Endothelial cell (in vitro differentiated cells): ENCODE data around the gene IL9R. TPM values are rescaled to one million over a fixed set of nuclear protein-coding genes. Genes with fewer than 3 reads are reported as not detected.
A peak's percentile ranks its signal among the peaks of the same experiment; 100 is the strongest.
"Not testable (repeated sequence)": the region's sequence is repeated elsewhere in the genome, so short reads cannot be mapped to it uniquely, and the experiment has no call there.

Experiments
- DNase-seq: peaks from one replicate; pipeline ENCODE4 v3.0.0; 2021; ENCODE audit warnings: low spot score
- H3K27ac Mint-ChIP-seq: one replicate; pipeline ENCODE4 v1.8.0; 2021; ENCODE audit warnings: mixed read lengths, inconsistent platforms; ENCODE audit not compliant: unreplicated experiment
- H3K27me3 Mint-ChIP-seq: one replicate; pipeline ENCODE4 v1.8.0; 2021; ENCODE audit warnings: mild to moderate bottlenecking, moderate library complexity, mixed read lengths, inconsistent platforms; ENCODE audit not compliant: unreplicated experiment
- H3K36me3 Mint-ChIP-seq: one replicate; pipeline ENCODE4 v1.8.0; 2021; ENCODE audit warnings: mild to moderate bottlenecking, low read depth, mixed read lengths, inconsistent platforms; ENCODE audit not compliant: unreplicated experiment
- H3K4me1 Mint-ChIP-seq: one replicate; pipeline ENCODE4 v1.8.0; 2021; ENCODE audit warnings: mild to moderate bottlenecking, mixed read lengths, inconsistent platforms; ENCODE audit not compliant: unreplicated experiment
- H3K4me3 Mint-ChIP-seq: one replicate; pipeline ENCODE4 v1.8.0; 2021; ENCODE audit warnings: mild to moderate bottlenecking, mixed read lengths, inconsistent platforms; ENCODE audit not compliant: unreplicated experiment
- H3K9me3 Mint-ChIP-seq: one replicate; pipeline ENCODE4 v1.8.0; 2021; ENCODE audit warnings: mixed read lengths, inconsistent platforms; ENCODE audit not compliant: unreplicated experiment
- CTCF ChIP-seq: fragments of 200-600 bp; sonication (generic); IDR thresholded peaks from one replicate; pipeline ENCODE4 v1.5.0; 2021; ENCODE audit warnings: antibody characterized with exemption; ENCODE audit not compliant: unreplicated experiment
- total RNA-seq: library from RNA; stranded (reverse); fragmentation: NEBNext Ultra II Directional; extraction: Animal tissue kit (Norgen Biotek cat#: 25700); gene quantifications from one replicate; pipeline ENCODE4 v1.2.1, GENCODE V29; 2021; ENCODE audit not compliant: unreplicated experiment

Gene IL9R
- total RNA-seq, 1 donor from 2014 or later: 0.38 TPM

GRCh38 chrX:155998116-155998515 lies 620 bp downstream of the IL9R start:
- peaks cover 27% of the 10 kb centered on the region for H3K27me3 Mint-ChIP-seq
- H3K4me1 Mint-ChIP-seq: no peaks in the 10 kb centered on the region
- TF ChIP-seq CTCF: no peak
- H3K9me3 Mint-ChIP-seq: peaks cover 30% of the 10 kb centered on the region
- peaks cover 6% of the 10 kb centered on the region for H3K36me3 Mint-ChIP-seq
- H3K27ac Mint-ChIP-seq: peak overlapping the region; percentile 54
- no peak for DNase-seq
- peak overlapping the region; percentile 28 for H3K4me3 Mint-ChIP-seq

- TF ChIP-seq CTCF: no peak
- Mint-ChIP-seq H3K4me3 (no peak overlapping the region), H3K4me1 (no peaks in the 10 kb centered on the region), H3K27me3 (peaks cover 30% of the 10 kb centered on the region), H3K9me3 (peaks cover 29% of the 10 kb centered on the region), H3K36me3 (peaks cover 6% of the 10 kb centered on the region), H3K27ac (no peak overlapping the region)
- no peak for DNase-seq
Measured at GRCh38 chrX:155998761-155999510, 1.4 kb downstream of the IL9R start.

GRCh38 chrX:155999751-156000150 lies 2.3 kb downstream of the IL9R start:
- not testable (repeated sequence) for H3K27ac Mint-ChIP-seq, DNase-seq, H3K4me1 Mint-ChIP-seq, H3K36me3 Mint-ChIP-seq
- Mint-ChIP-seq H3K27me3 (peaks cover 33% of the 10 kb centered on the region), H3K4me3 (peak overlapping the region; percentile 62), H3K9me3 (peaks cover 33% of the 10 kb centered on the region)

GRCh38 chrX:156000361-156000926 lies 2.9 kb downstream of the IL9R start:
- peak overlapping the region; percentile 76 for H3K27ac Mint-ChIP-seq
- peaks cover 3% of the 10 kb centered on the region for H3K4me1 Mint-ChIP-seq
- peaks cover 12% of the 10 kb centered on the region for H3K36me3 Mint-ChIP-seq
- TF ChIP-seq CTCF: no peak
- H3K27me3 Mint-ChIP-seq: peaks cover 35% of the 10 kb centered on the region
- DNase-seq: no peak
- H3K4me3 Mint-ChIP-seq: peak overlapping the region; percentile 82
- H3K9me3 Mint-ChIP-seq: peaks cover 35% of the 10 kb centered on the region

GRCh38 chrX:156001001-156001666 lies 3.6 kb downstream of the IL9R start:
- Mint-ChIP-seq H3K4me3 (no peak overlapping the region), H3K4me1 (peaks cover 3% of the 10 kb centered on the region), H3K27ac (no peak overlapping the region), H3K27me3 (peaks cover 35% of the 10 kb centered on the region), H3K9me3 (peaks cover 35% of the 10 kb centered on the region), H3K36me3 (peaks cover 12% of the 10 kb centered on the region)
- TF ChIP-seq CTCF: no peak
- DNase-seq: no peak
